Activated CD8-positive, alpha-beta T cell treated with anti-CD3 and anti-CD28 coated beads for 36 hours (primary cell): ENCODE data around the gene CCDC91. TPM values are rescaled to one million over a fixed set of nuclear protein-coding genes. Genes with fewer than 3 reads are reported as not detected.

Source experiments
- ATAC-seq: fragments of 200-7000 bp; cut with Tn5 transposase; one replicate; pipeline ENCODE4 v1.10.0; 2021; ENCODE audit warnings: mild to moderate bottlenecking, moderate library complexity
- CTCF ChIA-PET: fragments of 350-600 bp; sonication (Branson Sonifier 250); formaldehyde crosslinking; loops from one replicate; lab custom pipeline; 2021; ENCODE audit warnings: antibody characterized with exemption; lab: Charles Lee
- POLR2A ChIA-PET: fragments of 350-600 bp; sonication (Branson Sonifier 250); formaldehyde crosslinking; loops from one replicate; lab custom pipeline; 2021; ENCODE audit warnings: antibody characterized with exemption; lab: Charles Lee
- DNase-seq: peaks from one replicate; pipeline ENCODE4 v3.0.0-alpha.2; 2020
- H3K27ac Mint-ChIP-seq: one replicate; pipeline ENCODE4 v1.8.0; 2021; ENCODE audit warnings: mild to moderate bottlenecking, mixed read lengths
- H3K27me3 Mint-ChIP-seq: one replicate; pipeline ENCODE4 v1.8.0; 2021; ENCODE audit warnings: mixed read lengths
- H3K36me3 Mint-ChIP-seq: one replicate; pipeline ENCODE4 v1.8.0; 2021; ENCODE audit warnings: low read depth, mixed read lengths
- H3K4me1 Mint-ChIP-seq: one replicate; pipeline ENCODE4 v1.8.0; 2021; ENCODE audit warnings: low read depth, mixed read lengths
- H3K4me3 Mint-ChIP-seq: one replicate; pipeline ENCODE4 v1.8.0; 2021; ENCODE audit warnings: mild to moderate bottlenecking, moderate library complexity, mixed read lengths
- H3K9me3 Mint-ChIP-seq: one replicate; pipeline ENCODE4 v1.8.0; 2021; ENCODE audit warnings: mixed read lengths
- CTCF ChIP-seq: fragments of 200-600 bp; IDR thresholded peaks from one replicate; pipeline ENCODE4 v1.8.0; 2022; ENCODE audit warnings: antibody characterized with exemption, mild to moderate bottlenecking
- intact Hi-C: fragments of 100-400 bp; cut with micrococcal nuclease; formaldehyde crosslinking; loops from one replicate; pipeline ENCODE4 v1.10.0; 2022
- total RNA-seq, 2 experiments: library from RNA; stranded (reverse); gene quantifications; one replicate each; pipeline ENCODE4 v1.2.3, GENCODE V29; 2021

CCDC91 gene
- total RNA-seq, 2 experiments from 2014 or later: 14.7 to 14.8 TPM

DNA sequence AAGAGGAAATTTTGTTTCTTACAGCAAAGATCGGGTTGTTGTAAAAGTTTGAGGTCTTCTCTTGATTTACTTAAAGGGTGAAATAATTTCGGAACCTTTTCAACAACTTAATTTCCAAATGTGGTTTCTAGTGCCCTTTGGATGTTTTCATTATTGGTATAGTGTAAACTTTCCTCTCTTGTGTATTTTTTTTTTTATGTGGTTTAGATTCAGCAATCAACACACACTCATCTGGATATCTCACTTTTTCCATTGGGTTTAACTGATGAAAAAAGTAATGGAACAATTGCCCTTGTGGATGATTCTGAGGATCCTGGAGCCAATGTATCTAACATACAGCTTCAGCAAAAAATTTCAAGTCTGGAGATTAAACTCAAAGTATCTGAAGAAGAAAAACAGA, 116.3 kb downstream of the CCDC91 start:
- Mint-ChIP-seq H3K27me3 (no peaks in the 10 kb centered on the region), H3K9me3 (no peaks in the 10 kb centered on the region), H3K4me1 (peaks cover 10% of the 10 kb centered on the region), H3K4me3 (no peak overlapping the region), H3K36me3 (peaks cover 31% of the 10 kb centered on the region), H3K27ac (peak overlapping the region; percentile 10)
- intact Hi-C loops: no loop called here
- ChIA-PET POLR2A (no interaction called here), CTCF (no interaction called here)
- ATAC-seq (no peak), DNase-seq (no peak)
- TF ChIP-seq CTCF: no peak

DNA sequence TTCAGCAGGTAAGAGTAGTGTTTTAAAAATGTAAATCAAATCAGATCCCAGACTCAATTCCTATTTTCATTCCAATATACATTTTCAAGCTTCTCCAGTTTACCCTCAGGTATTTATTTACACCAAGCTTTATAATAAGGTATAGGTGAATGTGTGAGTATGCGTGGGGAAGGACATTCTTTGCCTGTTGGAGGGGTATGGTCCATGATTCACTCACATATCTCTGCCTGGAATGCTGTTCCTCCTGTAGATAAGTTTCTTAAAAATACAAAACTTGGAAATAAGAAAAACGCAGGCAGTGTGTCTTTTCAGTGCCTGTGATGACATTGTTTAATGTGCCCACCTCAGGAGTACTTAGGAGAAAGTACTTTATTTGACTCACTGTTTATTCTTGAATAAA, 118.6 kb downstream of the CCDC91 start:
- no peak overlapping the region for H3K4me3 Mint-ChIP-seq
- no peak for DNase-seq
- no peak for ATAC-seq
- no peak for TF ChIP-seq CTCF
- POLR2A ChIA-PET: no interaction called here
- no peak overlapping the region for H3K27ac Mint-ChIP-seq
- no peaks in the 10 kb centered on the region for H3K9me3 Mint-ChIP-seq
- peaks cover 11% of the 10 kb centered on the region for H3K4me1 Mint-ChIP-seq
- peaks cover 40% of the 10 kb centered on the region for H3K36me3 Mint-ChIP-seq
- no peaks in the 10 kb centered on the region for H3K27me3 Mint-ChIP-seq
- CTCF ChIA-PET: interaction anchor here (0.6 kb wide), 1 partner anchor 402 kb away, joined by 3 read pairs; no protein-coding TSS in a partner anchor
- intact Hi-C loops: no loop called here

DNA sequence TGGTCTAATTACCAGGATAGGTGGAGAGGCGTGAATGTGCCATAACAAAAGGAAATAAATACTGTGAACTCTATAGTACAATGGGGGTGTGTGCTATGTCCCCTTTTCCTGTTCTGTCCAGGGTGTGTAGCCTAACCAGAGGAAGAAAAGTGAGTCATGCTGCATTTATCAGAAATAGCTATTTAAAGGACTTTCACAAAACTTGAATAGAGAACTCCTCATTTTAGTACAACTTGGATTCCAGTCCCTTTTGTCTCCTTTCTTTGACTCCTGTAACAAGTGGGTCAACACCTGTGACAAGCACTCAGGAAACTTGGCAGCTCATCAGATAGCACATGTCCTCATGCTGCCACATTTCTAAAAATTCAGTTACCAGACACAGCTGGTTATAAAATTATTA, 123.4 kb downstream of the CCDC91 start:
- Mint-ChIP-seq H3K4me3 (no peak overlapping the region), H3K9me3 (peaks cover 5% of the 10 kb centered on the region), H3K4me1 (peaks cover 6% of the 10 kb centered on the region), H3K27me3 (no peaks in the 10 kb centered on the region), H3K27ac (no peak overlapping the region), H3K36me3 (peaks cover 47% of the 10 kb centered on the region)
- CTCF ChIA-PET: no interaction called here
- no peak for TF ChIP-seq CTCF
- no peak for DNase-seq
- no peak for ATAC-seq
- POLR2A ChIA-PET: no interaction called here
- intact Hi-C loops: no loop called here

DNA sequence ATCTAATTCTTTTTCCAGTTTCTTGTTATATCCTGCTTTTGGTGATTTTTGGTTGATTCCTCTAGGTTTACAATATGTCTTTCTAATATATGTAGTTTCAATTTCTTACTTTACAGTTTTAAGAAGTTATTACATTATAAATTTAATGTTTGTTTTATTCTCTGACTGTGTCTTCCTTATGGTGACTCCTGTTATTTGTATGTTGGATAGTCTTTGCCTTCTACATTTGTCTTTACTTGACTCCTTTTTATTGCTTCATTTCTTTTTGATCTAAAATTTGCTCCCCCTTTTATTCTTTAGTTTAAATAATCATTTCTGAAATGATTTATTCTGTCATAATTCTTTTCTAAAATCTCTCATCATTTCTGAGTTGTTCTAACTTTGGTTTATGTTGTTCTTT, 125.8 kb downstream of the CCDC91 start:
- no peak for ATAC-seq
- CTCF ChIA-PET: no interaction called here
- peaks cover 6% of the 10 kb centered on the region for H3K4me1 Mint-ChIP-seq
- H3K36me3 Mint-ChIP-seq: peaks cover 40% of the 10 kb centered on the region
- H3K4me3 Mint-ChIP-seq: no peak overlapping the region
- DNase-seq: no peak
- intact Hi-C loops: no loop called here
- peaks cover 5% of the 10 kb centered on the region for H3K9me3 Mint-ChIP-seq
- POLR2A ChIA-PET: no interaction called here
- H3K27ac Mint-ChIP-seq: no peak overlapping the region
- H3K27me3 Mint-ChIP-seq: no peaks in the 10 kb centered on the region
- TF ChIP-seq CTCF: no peak

DNA sequence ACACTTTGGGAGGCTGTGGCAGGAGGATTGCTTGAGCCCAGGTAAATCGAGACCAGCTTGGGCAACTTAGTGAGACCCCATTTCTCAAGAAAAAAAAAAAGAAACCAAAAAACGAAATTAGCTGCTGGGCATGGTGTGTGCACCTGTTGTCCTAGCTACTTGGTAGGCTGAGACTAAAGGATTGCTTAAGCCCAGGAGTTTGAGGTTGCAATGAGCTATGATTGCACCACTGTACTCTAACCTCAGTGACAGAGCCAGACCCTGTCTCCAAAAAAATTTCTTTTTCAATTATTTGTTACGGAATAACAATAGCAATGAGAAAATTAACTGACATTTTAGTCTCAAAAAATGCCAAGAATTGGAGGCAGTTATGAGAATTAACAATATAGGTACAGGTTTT, 128.0 kb downstream of the CCDC91 start:
- Mint-ChIP-seq H3K36me3 (peaks cover 33% of the 10 kb centered on the region), H3K4me3 (no peak overlapping the region), H3K27me3 (no peaks in the 10 kb centered on the region), H3K9me3 (peaks cover 5% of the 10 kb centered on the region), H3K27ac (no peak overlapping the region), H3K4me1 (peaks cover 5% of the 10 kb centered on the region)
- ChIA-PET CTCF (no interaction called here), POLR2A (no interaction called here)
- no peak for ATAC-seq
- intact Hi-C loops: no loop called here
- no peak for DNase-seq
- TF ChIP-seq CTCF: no peak
